B cell (primary cell): ENCODE data around the gene RASGEF1C. TPM values are rescaled to one million over a fixed set of nuclear protein-coding genes. Genes with fewer than 3 reads are reported as not detected.

Source experiments
- ATAC-seq: fragments of 200-7000 bp; cut with Tn5 transposase; one replicate; pipeline ENCODE4 v1.10.0; 2021; ENCODE audit warnings: low read depth, mild to moderate bottlenecking, moderate number of reproducible peaks, moderate library complexity
- CTCF ChIA-PET: fragments of 350-600 bp; sonication (Branson Sonifier 250); formaldehyde crosslinking; loops from one replicate; lab custom pipeline; 2021; ENCODE audit warnings: antibody characterized with exemption, inconsistent platforms; lab: Charles Lee
- POLR2A ChIA-PET: fragments of 350-600 bp; sonication (Branson Sonifier 250); formaldehyde crosslinking; loops from one replicate; lab custom pipeline; 2021; ENCODE audit warnings: antibody characterized with exemption; lab: Charles Lee
- DNase-seq: peaks from one replicate; pipeline ENCODE4 v3.0.0; 2013
- H2AFZ ChIP-seq: 2 replicates; pipeline ENCODE4 v1.6.1; 2012; ENCODE audit warnings: mild to moderate bottlenecking, low read depth, low read length; ENCODE audit not compliant: insufficient read depth, poor library complexity, severe bottlenecking
- H3K27ac ChIP-seq, 2 donors: 1 replicate in 1 of 2; 2 replicates in 1 of 2; pipeline ENCODE4 v1.5.1; 2012 to 2013; ENCODE audit warnings: low read length in 2 of 2, mild to moderate bottlenecking in 2 of 2, moderate library complexity in 1 of 2
- H3K27me3 ChIP-seq, 4 experiments: fragments of 200-600 bp in 1 of 4; sonication (generic) in 1 of 4; replicated peaks in 1 of 4; 1 replicate in 2 of 4; 2 replicates in 2 of 4; pipeline versions ENCODE4 v1.6.1 to v1.7.0; 2013 to 2016; ENCODE audit warnings: low read length in 3 of 4, mild to moderate bottlenecking in 2 of 4, mixed read lengths in 1 of 4, moderate library complexity in 1 of 4; ENCODE audit not compliant: insufficient read depth in 4 of 4, control insufficient read depth in 3 of 4; ENCODE audit errors: control extremely low read depth in 1 of 4
- H3K36me3 ChIP-seq, 2 experiments: replicated peaks in 1 of 2; 1 replicate in 1 of 2; 2 replicates in 1 of 2; pipeline versions ENCODE4 v1.6.1 to v1.7.1; 2013; ENCODE audit warnings: low read length in 1 of 2; ENCODE audit not compliant: insufficient read depth in 2 of 2, control insufficient read depth in 1 of 2; ENCODE audit errors: control extremely low read depth in 1 of 2, extremely low read depth in 1 of 2
- H3K4me1 ChIP-seq, 2 donors: fragments of 200-600 bp in 1 of 2; sonication (generic) in 1 of 2; 1 replicate in 1 of 2; 2 replicates in 1 of 2; pipeline versions ENCODE4 v1.5.1 to v1.6.1; 2013 to 2017; ENCODE audit warnings: low read length in 2 of 2; ENCODE audit not compliant: control insufficient read depth in 2 of 2, insufficient read depth in 2 of 2
- H3K4me2 ChIP-seq: replicated peaks from 2 replicates; pipeline ENCODE3; 2012; ENCODE audit warnings: mild to moderate bottlenecking, low read depth, low read length; ENCODE audit not compliant: poor library complexity, severe bottlenecking
- H3K4me3 ChIP-seq, 5 experiments: fragments of 200-600 bp in 1 of 5; sonication (generic) in 1 of 5; 1 replicate in 3 of 5; 2 replicates in 2 of 5; pipeline versions ENCODE4 v1.5.1 to v1.7.0; 2011 to 2016; ENCODE audit warnings: low read length in 4 of 5, mild to moderate bottlenecking in 4 of 5, low read depth in 2 of 5, control low read depth in 1 of 5, moderate library complexity in 1 of 5; ENCODE audit not compliant: insufficient read depth in 1 of 5; ENCODE audit errors: control extremely low read depth in 1 of 5, extremely low read depth in 1 of 5
- H3K79me2 ChIP-seq: fragments of 200-600 bp; sonication (generic); one replicate; pipeline ENCODE4 v1.6.0; 2016; ENCODE audit warnings: low read length; ENCODE audit not compliant: control insufficient read depth, insufficient read depth
- H3K9ac ChIP-seq: fragments of 200-600 bp; sonication (generic); 2 replicates; pipeline ENCODE4 v1.6.1; 2017; ENCODE audit warnings: mild to moderate bottlenecking, low read length, moderate library complexity
- H3K9me3 ChIP-seq, 3 donors: one replicate each; pipeline versions ENCODE4 v1.6.1 to v1.7.1; 2013; ENCODE audit warnings: low read length in 2 of 3; ENCODE audit not compliant: control insufficient read depth in 2 of 3, insufficient read depth in 1 of 3; ENCODE audit errors: control extremely low read depth in 1 of 3
- H4K20me1 ChIP-seq: 2 replicates; pipeline ENCODE4 v1.6.0; 2012; ENCODE audit warnings: mild to moderate bottlenecking, low read length; ENCODE audit not compliant: insufficient read depth, control insufficient read depth, poor library complexity, severe bottlenecking
- H3K27ac Mint-ChIP-seq: one replicate; pipeline ENCODE4 v1.8.0; 2021; ENCODE audit warnings: mixed read lengths
- H3K27me3 Mint-ChIP-seq: one replicate; pipeline ENCODE4 v1.8.0; 2021; ENCODE audit warnings: mixed read lengths
- H3K4me1 Mint-ChIP-seq: one replicate; pipeline ENCODE4 v1.8.0; 2021; ENCODE audit warnings: mixed read lengths
- H3K4me3 Mint-ChIP-seq: one replicate; pipeline ENCODE4 v1.8.0; 2021; ENCODE audit warnings: mixed read lengths
- H3K9me3 Mint-ChIP-seq: one replicate; pipeline ENCODE4 v1.8.0; 2022; ENCODE audit warnings: mixed read lengths; ENCODE audit not compliant: insufficient read depth
- CTCF ChIP-seq: fragments of 200-600 bp; IDR thresholded peaks from one replicate; pipeline ENCODE4 v1.8.0; 2022; ENCODE audit warnings: antibody characterized with exemption, mild to moderate bottlenecking
- EZH2 ChIP-seq: IDR thresholded peaks from 2 replicates; pipeline ENCODE4 v1.6.1; 2012; ENCODE audit warnings: borderline replicate concordance, low read depth, mild to moderate bottlenecking, moderate library complexity, low read length; ENCODE audit not compliant: insufficient read depth, poor library complexity, severe bottlenecking
- WGBS: methylation state at CpG from one replicate; pipeline ENCODE4 v1.1.5; 2013; ENCODE audit warnings: missing lambda C conversion rate; ENCODE audit not compliant: insufficient coverage; 5-methylcytosine and 5-hydroxymethylcytosine counted together
- intact Hi-C: fragments of 100-400 bp; cut with micrococcal nuclease; formaldehyde crosslinking; loops from one replicate; pipeline ENCODE4 v1.10.0; 2022
- polyA plus RNA-seq: library from polyadenylated mRNA; depleted of rRNA; stranded (reverse); fragments of >200 nt; gene quantifications from 2 replicates; pipeline ENCODE4 v1.2.3, GENCODE V29; 2012
- total RNA-seq, 2 donors: library from RNA; stranded (reverse); fragments of 120-200 nt in 1 of 2; gene quantifications; 1 replicate in 1 of 2; 2 replicates in 1 of 2; pipeline versions ENCODE4 v1.2.3 to v1.2.4, GENCODE V29; 2013 to 2022

RASGEF1C gene
- total and polyA plus RNA-seq, 2 donors (not counting 1 experiment from before 2014, with no cell fraction given) = not detected

GRCh38 chr5:180137401-180138213 is 71.4 kb downstream of the RASGEF1C start:
- no peaks in the 10 kb centered on the region for H3K36me3 ChIP-seq
- POLR2A ChIA-PET = no interaction called here
- H3K4me1 Mint-ChIP-seq = no peaks in the 10 kb centered on the region
- H3K4me3 ChIP-seq = no peak overlapping the region
- H3K4me2 ChIP-seq = no peak overlapping the region
- ATAC-seq (no peak), DNase-seq (no peak)
- TF ChIP-seq CTCF (no peak), EZH2 (no peak)
- 94% methylated on average over 24 of the region's 24 CpGs for WGBS
- H3K27ac Mint-ChIP-seq = no peak overlapping the region
- no peak overlapping the region for H3K27ac ChIP-seq
- no peaks in the 10 kb centered on the region for H4K20me1 ChIP-seq
- intact Hi-C loops = no loop called here
- no peaks in the 10 kb centered on the region for H3K9me3 Mint-ChIP-seq
- H3K4me1 ChIP-seq = no peaks in the 10 kb centered on the region
- peaks cover 0 to 8% (median 0%) of the 10 kb centered on the region in 4 experiments for H3K27me3 ChIP-seq
- H3K27me3 Mint-ChIP-seq = peaks cover 18% of the 10 kb centered on the region
- H3K4me3 Mint-ChIP-seq = no peak overlapping the region
- no peak overlapping the region for H3K9ac ChIP-seq
- CTCF ChIA-PET = no interaction called here
- H3K79me2 ChIP-seq = no peaks in the 10 kb centered on the region
- peaks cover 0 to 8% (median 0%) of the 10 kb centered on the region in 3 donors for H3K9me3 ChIP-seq
- H2AFZ ChIP-seq = no peak overlapping the region

- Histone ChIP-seq H3K4me3 (no peak overlapping the region), H3K4me2 (no peak overlapping the region), H3K27me3 (peaks cover 0 to 8% (median 0%) of the 10 kb centered on the region in 4 experiments), H3K36me3 (no peaks in the 10 kb centered on the region), H2AFZ (no peak overlapping the region), H3K9ac (no peak overlapping the region), H3K79me2 (no peaks in the 10 kb centered on the region), H3K4me1 (no peaks in the 10 kb centered on the region), H4K20me1 (no peaks in the 10 kb centered on the region), H3K9me3 (peaks cover 0 to 8% (median 0%) of the 10 kb centered on the region in 3 donors), H3K27ac (no peak overlapping the region)
- ChIA-PET POLR2A (no interaction called here), CTCF (no interaction called here)
- TF ChIP-seq EZH2 = no peak
- TF ChIP-seq CTCF = no peak
- Mint-ChIP-seq H3K27me3 (peaks cover 14% of the 10 kb centered on the region), H3K9me3 (no peaks in the 10 kb centered on the region), H3K27ac (no peak overlapping the region), H3K4me3 (no peak overlapping the region), H3K4me1 (no peaks in the 10 kb centered on the region)
- intact Hi-C loops = no loop called here
- no peak for DNase-seq
- ATAC-seq = no peak
- 90% methylated on average over 38 of the region's 38 CpGs for WGBS
Measured at GRCh38 chr5:180136630-180137381, 72.2 kb downstream of the RASGEF1C start.
